HTERT RPE-1 (cell line): ENCODE results near the gene KAZN.

Source experiments
- in situ Hi-C: fragments of 300-500 bp; cut with MboI; formaldehyde crosslinking; loops from 4 replicates; pipeline ENCODE4 v1.14.3; 2020; ENCODE audit warnings: low sequenced_read_pairs

KAZN gene

GRCh38 chr1:14812189-14812588 is 213.7 kb downstream of the KAZN start:
- in situ Hi-C loops, result no loop called here

DNA sequence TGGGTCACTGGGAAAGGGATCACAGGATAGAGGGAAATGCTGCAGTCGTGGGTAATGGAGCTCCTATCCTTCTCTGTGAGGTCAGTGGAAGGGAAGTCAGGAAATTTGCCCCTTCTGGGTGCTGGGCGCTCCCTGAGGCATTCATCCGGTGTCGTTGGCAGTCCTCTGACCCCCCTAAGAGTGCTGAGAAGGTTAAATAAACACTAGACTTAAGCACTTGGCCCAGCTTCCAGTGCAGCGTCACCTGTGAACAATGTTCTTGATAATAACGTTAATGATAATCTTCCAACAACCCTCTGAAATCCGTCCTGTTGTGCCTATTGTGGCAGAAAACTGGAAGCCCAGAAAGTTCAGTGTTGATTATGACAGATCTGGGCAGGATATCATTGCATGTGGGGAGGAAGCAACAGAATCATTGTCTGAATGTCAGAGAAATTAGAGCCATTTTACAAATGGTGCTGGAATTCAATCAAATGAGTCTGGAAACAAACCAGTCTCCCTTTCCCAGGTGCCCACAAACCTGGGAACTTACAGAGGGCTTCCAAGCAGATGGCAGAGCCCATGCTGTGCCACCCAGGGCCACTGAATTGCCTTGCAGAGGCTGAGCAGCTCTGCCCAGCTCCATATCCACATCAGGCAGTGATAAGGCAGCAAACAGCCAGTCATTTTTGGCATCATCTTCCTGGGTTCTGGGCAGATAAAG is 216.8 kb downstream of the KAZN start:
- in situ Hi-C loops, result no loop called here

DNA sequence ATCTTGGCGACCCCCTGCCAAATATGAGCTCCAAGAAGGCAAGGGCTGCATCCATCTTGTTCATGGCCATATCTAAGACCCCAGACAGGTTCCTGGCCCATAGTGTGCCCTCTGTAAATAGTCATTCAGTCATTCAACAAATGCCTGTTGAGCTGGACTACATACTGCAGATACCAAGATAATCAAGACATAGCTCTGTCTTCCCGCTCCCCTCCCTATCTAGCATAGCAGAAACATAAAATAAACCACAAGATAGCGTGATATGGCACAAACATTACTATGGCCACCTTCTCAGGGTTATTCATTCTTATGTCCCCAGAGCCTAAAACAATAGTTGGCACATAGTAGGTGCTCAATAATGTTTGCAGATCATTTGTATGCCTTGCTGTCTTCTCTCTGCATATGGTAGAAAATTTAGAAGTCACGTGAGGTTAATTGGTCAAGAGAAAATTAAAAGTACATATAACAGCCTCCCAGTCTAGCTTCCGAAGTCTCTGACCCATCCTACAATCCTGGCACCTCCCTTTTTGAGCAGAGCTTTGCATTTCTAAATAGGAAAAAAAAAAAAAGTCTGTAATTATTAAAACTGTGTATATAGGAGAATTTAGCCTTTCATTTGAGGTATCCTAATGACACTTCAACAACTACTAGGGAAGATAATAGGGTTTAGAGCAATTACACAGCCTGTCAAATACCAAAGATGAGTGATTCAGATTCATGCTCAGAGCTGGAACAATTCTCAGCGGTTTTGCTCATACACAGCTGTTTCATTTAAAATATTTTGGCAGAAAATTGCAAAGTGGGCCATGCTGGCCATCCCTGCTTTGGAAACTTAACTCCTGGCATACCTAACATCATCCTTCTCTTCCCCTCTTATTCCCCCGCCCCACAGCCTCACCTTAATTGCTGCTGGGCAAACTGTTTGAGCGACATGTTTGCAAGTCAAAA is 219.0 kb downstream of the KAZN start:
- in situ Hi-C loops, result no loop called here

GRCh38 chr1:14820295-14821085 is 222.0 kb downstream of the KAZN start:
- in situ Hi-C loops, result no loop called here

DNA sequence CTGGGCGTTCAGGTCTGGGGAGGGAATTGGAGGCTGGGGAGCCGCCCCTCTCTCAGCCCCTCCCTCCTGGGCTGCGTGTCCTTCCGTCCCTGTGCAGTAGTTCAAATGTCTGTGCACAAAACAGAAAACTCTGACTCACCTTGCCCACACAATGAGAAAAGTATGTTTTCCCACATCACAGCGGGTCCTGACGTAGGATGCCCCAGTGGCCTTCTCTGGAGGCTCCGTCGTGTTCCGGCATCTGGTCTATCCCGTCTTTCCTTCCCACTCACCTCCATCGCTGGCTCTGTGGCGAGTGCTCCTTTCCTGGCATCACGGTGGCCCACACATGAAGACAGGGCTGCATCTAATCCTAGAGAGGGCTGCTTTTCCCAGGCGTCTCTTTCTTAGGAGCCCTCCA is 224.0 kb downstream of the KAZN start:
- in situ Hi-C loops, result no loop called here

- in situ Hi-C loops, result no loop called here
Observed at GRCh38 chr1:14822996-14823395, 224.5 kb downstream of the KAZN start.

GRCh38 chr1:14824314-14824915 is 225.9 kb downstream of the KAZN start:
- in situ Hi-C loops, result no loop called here

- in situ Hi-C loops, result no loop called here
Observed at GRCh38 chr1:14825396-14825795, 226.9 kb downstream of the KAZN start.

DNA sequence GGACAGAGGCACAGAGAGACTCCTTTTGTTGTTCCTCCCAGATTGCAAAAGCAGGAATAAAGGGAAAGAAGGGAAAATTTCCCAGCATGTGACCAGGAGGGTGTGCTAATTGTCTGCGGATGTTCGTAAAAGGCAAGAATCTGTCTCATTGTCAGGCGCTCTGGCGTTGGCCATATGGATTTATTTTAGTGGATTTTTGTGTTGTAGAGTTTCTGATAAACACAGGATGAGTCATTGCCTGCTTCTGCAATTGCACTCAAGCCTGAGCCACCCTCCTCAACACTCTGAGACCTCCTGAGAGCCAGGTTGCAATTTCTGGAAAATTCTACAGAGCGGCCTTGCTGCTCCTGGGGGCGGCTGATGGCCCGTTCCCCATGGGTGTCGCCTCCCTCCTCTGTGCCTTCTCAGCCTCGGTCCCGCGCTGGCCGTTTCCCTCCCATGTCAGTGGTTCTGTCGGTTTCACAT is 227.7 kb downstream of the KAZN start:
- in situ Hi-C loops, result no loop called here

GRCh38 chr1:14826731-14827326 is 228.3 kb downstream of the KAZN start:
- in situ Hi-C loops, result no loop called here

- in situ Hi-C loops, result no loop called here
Observed at GRCh38 chr1:14827870-14828269, 229.4 kb downstream of the KAZN start.

DNA sequence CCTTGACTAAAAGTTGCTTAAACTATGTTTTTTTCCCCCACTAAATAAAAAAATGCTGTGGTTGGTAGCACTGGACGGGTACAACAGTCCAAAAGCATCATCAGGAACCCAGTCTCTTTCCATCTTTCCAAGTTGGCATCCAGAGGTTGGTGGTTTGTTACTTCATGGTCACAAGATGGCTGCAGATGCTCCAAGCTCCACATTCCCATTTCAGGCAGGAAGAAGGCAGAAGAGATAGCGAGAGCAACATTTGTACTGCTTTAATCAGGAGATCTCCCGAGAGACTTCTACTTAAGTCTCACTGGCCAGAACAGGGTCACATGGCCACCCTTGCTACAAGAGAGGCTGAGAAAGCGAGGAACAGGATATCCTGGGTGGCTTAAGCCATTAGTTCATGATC is 230.2 kb downstream of the KAZN start:
- in situ Hi-C loops, result no loop called here

- in situ Hi-C loops, result no loop called here
Observed at GRCh38 chr1:14835725-14836124, 237.2 kb downstream of the KAZN start.

DNA sequence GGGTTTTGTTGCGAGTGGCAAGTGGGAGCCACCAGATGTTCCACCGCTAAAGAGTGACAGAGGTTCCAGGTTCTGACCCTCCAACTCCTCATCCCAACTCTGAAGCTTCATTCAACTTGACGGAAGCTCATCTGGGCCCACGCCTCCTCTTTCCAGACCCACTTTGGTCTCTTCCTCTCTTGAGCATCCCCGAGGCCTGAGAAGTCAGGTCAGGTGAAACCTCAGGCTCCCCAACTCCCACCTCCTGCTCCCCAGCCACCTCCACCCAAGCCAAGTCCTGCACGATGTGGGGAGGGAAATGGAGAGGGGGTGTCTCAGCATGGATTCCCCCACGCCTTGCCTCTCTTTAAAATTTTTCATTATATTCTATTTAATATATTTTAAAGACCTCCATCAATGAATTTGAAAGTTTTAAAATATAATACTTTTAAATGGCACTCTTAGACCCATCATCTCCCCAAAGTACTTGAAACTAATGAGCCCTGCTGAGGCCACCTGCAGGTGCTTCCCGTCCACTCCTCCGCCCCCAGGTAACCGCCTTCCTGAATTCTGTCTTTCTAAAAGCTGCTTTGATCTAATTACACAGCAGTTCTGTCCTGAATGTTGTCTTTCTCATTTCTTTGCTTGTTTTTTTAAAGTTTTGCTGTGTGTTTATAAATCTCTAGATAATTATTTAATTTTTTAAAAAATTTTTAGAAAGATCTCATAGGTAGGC is 238.1 kb downstream of the KAZN start:
- in situ Hi-C loops, result no loop called here

GRCh38 chr1:14840374-14840773 is 241.9 kb downstream of the KAZN start:
- in situ Hi-C loops, result no loop called here

- in situ Hi-C loops, result no loop called here
Observed at GRCh38 chr1:14841456-14841855, 243.0 kb downstream of the KAZN start.

DNA sequence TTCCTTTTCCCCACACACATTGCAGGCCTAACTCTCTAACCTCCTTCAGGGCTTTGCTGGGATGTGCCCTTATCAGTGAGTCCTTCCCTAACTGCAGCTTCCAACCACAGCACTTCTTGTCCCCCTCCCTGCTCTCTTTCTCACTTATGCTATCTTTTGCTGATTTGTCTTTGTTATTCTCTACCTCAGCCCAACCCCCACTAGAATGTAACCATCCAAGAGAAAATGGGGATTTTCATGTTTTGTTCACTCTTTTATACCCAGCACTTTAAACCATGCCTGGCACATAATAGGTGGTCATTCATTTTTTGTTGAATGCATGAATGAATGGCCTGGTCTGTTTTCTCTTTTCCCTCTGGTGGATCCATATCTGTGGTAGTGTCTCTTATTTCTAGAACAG is 243.5 kb downstream of the KAZN start:
- in situ Hi-C loops, result no loop called here

DNA sequence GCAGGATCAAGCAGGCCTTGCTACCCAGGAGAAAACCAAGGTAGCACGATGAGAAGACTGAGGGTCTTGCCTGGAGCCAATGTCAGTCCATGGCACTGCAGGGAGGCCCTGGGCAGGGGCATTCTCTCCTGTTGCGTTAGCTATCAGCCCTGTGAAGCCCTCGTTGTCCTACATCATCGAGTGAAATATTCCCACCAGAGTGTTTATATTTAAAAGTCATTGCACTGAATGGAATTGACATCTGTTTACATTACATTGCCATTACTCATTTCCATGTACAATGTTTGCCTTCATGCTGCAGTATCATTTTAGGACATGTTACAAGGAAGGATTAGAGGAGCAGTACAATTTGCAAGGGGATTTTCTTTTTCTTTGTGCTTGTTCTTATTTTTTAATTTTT is 243.9 kb downstream of the KAZN start:
- in situ Hi-C loops, result no loop called here

GRCh38 chr1:14842891-14843290 is 244.4 kb downstream of the KAZN start:
- in situ Hi-C loops, result no loop called here

- in situ Hi-C loops, result no loop called here
Observed at GRCh38 chr1:14843525-14843924, 245.0 kb downstream of the KAZN start.
